Stimulated activated naive CD8-positive, alpha-beta T cell treated with anti-CD3 and anti-CD28 coated beads, Interleukin-15, Interleukin-2, amounts not matched to agents 100 ng/mL and 50 ng/mL, for 24 hours (primary cell): ENCODE measurements around the gene SOD2.
"Not testable (repeated sequence)": the region's sequence is repeated elsewhere in the genome, so short reads cannot be mapped to it uniquely, and the experiment has no call there.

Source experiments
- H3K27ac Mint-ChIP-seq: one replicate; pipeline ENCODE4 v1.8.0; 2021; ENCODE audit warnings: mild to moderate bottlenecking, mixed read lengths
- H3K27me3 Mint-ChIP-seq: one replicate; pipeline ENCODE4 v1.8.0; 2021; ENCODE audit warnings: mixed read lengths
- H3K36me3 Mint-ChIP-seq: one replicate; pipeline ENCODE4 v1.8.0; 2021; ENCODE audit warnings: low read depth, mixed read lengths
- H3K4me1 Mint-ChIP-seq: one replicate; pipeline ENCODE4 v1.8.0; 2021; ENCODE audit warnings: low read depth, mixed read lengths
- H3K4me3 Mint-ChIP-seq: one replicate; pipeline ENCODE4 v1.8.0; 2021; ENCODE audit warnings: mild to moderate bottlenecking, mixed read lengths
- H3K9me3 Mint-ChIP-seq: one replicate; pipeline ENCODE4 v1.8.0; 2021; ENCODE audit warnings: mixed read lengths

Gene SOD2

DNA sequence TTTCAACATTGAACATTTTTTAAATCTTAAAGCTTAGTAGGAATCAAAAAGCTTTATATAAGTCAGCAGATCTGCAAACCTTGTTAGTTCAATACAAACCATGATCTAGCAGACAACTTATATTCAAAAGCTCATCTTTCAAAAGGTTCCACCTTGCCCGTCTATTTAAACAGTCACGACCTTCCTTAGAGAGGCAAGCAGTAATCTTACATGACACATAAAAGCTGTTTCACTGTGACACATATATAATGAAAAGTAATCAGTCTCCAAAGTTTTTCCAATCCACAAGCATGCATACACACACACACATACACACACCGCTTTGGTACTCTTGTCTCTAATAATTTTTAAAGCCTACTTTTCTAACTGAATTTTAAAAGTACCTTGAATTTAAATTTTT lies 12.9 kb downstream of the SOD2 start:
- H3K27ac Mint-ChIP-seq, result peak overlapping the region; percentile 84
- no peaks in the 10 kb centered on the region for H3K9me3 Mint-ChIP-seq
- H3K4me1 Mint-ChIP-seq, result peaks cover 34% of the 10 kb centered on the region
- peaks cover 58% of the 10 kb centered on the region for H3K36me3 Mint-ChIP-seq
- no peaks in the 10 kb centered on the region for H3K27me3 Mint-ChIP-seq
- peak overlapping the region; percentile 12 for H3K4me3 Mint-ChIP-seq

DNA sequence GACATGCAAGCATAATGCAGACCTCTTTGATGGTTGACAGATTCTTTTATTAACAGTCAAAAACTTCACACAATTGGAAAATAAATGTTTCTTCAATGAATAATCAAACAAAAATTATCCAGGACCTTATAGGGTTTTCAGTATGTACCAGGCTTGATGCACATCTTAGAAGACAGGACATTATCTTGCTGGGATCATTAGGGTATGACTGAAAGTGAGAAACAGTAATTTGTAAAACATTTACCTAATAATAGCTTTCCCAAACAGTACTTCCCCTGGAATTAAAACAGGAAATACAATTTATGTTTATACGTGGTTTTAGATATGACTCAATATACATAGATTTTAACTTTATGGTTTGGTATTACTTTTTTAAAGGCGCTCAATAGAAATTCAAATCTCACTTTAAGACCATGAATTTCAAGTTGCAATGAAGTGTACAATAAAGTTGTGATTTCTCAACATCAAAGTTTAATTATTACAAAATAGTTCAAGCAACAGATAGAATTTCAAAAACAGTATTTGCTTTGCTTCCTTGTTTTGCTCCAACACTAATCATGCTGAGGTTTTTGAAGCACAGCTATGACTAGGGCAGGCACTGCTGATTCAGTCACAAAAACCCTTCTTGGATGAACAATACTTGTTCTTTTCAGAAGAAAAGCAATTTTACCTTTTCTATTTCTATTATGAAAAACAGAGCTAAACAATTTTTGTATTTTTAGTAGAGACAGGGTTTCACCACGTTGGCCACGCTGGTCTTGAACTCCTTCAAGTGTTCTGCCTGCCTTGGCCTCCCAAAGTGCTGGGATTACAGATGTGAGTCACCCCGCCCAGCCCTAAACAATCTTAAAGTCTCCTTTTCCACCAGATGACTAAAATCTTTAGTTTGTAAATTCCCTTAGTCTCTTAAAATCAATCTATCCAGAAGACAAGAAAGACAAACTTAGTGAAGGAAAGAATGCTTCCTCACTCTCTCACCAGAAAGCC lies 13.7 kb downstream of the SOD2 start:
- no peaks in the 10 kb centered on the region for H3K9me3 Mint-ChIP-seq
- no peaks in the 10 kb centered on the region for H3K27me3 Mint-ChIP-seq
- peak overlapping the region; percentile 12 for H3K4me3 Mint-ChIP-seq
- peak overlapping the region; percentile 84 for H3K27ac Mint-ChIP-seq
- peaks cover 59% of the 10 kb centered on the region for H3K36me3 Mint-ChIP-seq
- H3K4me1 Mint-ChIP-seq, result peaks cover 34% of the 10 kb centered on the region

DNA sequence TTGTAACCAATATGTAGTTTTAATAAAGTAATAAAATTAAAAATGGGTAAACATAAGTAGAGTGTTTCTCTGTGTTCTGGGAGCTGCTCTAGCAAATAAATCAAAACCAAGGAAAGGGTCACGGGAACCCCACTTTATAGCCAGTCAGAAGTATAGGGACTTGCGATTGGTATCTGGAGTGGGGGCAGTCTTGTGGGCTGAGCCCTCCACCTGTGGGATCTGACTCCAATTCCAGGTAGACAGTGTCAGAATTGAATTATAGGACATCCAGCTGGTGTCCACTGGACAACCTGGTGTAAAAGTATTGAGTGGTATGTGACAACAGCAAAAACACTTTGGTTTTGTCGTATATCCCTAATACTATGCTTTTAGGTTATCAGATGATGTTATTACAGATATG lies 14.5 kb downstream of the SOD2 start:
- Mint-ChIP-seq H3K27me3 (no peaks in the 10 kb centered on the region), H3K4me3 (no peak overlapping the region), H3K27ac (no peak overlapping the region), H3K4me1 (peaks cover 34% of the 10 kb centered on the region), H3K36me3 (peaks cover 54% of the 10 kb centered on the region), H3K9me3 (no peaks in the 10 kb centered on the region)

DNA sequence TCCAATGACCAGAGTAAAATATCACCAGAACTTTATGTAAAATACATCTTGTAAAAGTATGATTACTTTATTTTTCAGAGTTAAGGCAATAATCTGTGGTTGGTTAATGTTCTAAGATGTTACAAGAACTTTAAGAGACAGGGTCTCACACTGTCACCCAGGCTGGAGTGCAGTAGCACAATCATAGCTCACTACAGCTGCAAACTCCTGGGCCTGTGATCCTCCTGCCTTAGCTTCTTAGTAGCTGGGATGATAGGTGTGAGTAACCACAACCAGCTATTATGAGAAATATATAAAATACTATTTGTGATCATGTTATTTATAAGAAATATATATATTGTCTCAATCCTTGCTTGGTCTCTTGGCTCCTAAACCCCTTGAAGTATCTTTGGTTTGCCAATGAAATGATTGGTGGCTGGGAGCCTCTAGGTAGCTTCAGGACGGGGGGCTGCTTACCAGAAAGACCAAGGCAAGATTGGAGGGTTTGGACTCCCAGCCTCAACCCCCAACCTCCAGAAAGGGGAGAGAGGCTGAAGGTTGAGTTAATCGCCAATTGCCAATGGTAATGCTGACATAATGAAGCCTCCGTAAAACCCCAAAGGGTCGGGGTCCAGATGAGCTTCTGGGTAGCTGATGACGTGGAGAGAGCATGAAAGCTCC lies 15.4 kb downstream of the SOD2 start:
- H3K27me3 Mint-ChIP-seq, result no peaks in the 10 kb centered on the region
- no peak overlapping the region for H3K27ac Mint-ChIP-seq
- no peak overlapping the region for H3K4me3 Mint-ChIP-seq
- H3K36me3 Mint-ChIP-seq, result peaks cover 56% of the 10 kb centered on the region
- no peaks in the 10 kb centered on the region for H3K9me3 Mint-ChIP-seq
- H3K4me1 Mint-ChIP-seq, result peaks cover 34% of the 10 kb centered on the region

DNA sequence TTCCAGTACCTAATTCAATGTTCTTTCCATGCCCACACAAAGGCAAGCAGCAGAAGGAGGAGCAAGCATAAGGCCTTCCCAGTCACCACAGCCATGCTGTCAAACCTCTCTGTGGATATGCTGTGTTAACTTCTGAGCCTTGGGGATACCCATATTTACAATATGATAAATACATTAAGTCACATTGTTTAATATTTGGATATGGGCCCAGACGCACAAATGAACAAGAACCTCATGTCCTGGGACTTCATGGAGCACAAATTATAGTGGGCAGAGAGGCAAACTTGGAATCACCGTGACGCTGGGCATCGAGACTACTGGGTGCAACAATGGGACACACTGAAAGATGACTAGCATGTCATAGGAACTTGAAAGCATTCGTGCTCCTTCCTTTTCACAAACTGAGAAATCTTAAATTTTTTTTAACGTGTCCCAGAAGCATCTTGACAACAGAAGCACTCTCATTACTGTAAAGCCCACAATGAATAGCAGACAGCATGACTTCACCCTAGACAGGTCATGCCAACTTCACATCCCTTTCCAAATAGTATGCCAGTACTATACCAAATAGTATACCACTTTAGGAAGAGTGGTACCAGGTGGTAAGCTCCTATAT lies 16.0 kb downstream of the SOD2 start:
- Mint-ChIP-seq H3K36me3 (peaks cover 54% of the 10 kb centered on the region), H3K4me1 (peaks cover 30% of the 10 kb centered on the region), H3K4me3 (no peak overlapping the region), H3K27me3 (no peaks in the 10 kb centered on the region), H3K9me3 (no peaks in the 10 kb centered on the region), H3K27ac (no peak overlapping the region)

DNA sequence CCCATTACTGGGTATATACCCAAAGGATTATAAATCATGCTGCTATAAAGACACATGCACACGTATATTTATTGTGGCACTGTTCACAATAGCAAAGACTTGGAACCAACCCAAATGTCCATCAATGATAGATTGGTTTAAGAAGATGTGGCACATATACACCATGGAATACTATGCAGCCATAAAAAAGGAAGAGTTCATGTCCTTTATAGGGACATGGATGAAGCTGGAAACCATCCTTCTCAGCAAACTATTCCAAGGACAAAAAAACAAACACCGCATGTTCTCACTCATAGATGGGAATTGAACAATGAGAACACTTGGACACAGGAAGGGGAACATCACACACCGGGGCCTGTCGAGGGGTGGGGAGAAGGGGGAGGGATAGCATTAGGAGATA lies 16.8 kb downstream of the SOD2 start:
- H3K27ac Mint-ChIP-seq, H3K4me3 Mint-ChIP-seq, H3K9me3 Mint-ChIP-seq: not testable (repeated sequence)

DNA sequence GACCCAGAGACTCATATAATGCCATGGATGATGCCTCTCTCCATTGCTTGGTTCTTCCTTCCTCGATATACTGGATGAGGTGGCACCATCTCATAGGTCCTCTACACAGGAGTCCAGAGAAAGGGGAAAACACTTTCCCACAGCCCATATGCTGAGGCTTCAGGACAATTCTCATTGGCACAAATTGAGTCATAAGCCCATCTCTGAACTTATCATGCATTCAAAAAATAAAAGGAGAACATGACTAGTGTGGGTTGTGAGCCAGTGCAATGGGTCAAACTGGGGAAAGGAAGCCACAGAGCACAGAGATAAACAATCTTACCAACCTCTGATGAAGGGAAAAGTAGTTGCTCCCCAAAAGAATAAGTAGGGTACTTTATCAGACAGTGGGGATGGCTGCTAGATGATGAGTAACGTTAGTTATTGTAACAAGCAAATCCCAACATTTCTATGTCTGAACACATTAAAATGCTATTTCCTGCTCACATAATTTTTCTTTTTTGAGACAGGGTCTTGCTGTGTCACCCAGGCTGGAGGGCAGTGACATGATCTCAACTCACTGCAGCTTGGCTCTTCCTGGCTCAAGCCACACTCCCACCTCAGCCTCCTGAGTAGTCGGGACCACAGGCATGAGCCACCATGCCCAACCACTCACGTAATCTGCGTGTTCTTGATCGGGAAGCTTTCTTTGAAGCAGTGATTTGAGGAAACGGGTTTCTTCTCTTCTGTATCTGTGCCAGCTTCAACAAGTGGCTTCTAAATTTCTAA lies 27.0 kb downstream of the SOD2 start:
- Mint-ChIP-seq H3K27ac (no peak overlapping the region), H3K9me3 (peaks cover 6% of the 10 kb centered on the region), H3K27me3 (no peaks in the 10 kb centered on the region), H3K36me3 (peaks cover 38% of the 10 kb centered on the region), H3K4me3 (no peak overlapping the region), H3K4me1 (no peaks in the 10 kb centered on the region)

More for the DNA sequence above, 16.8 kb downstream of the SOD2 start:
- H3K27me3 Mint-ChIP-seq, result not testable (repeated sequence)
- Mint-ChIP-seq H3K4me1 (peaks cover 25% of the 10 kb centered on the region), H3K36me3 (peaks cover 53% of the 10 kb centered on the region)

DNA sequence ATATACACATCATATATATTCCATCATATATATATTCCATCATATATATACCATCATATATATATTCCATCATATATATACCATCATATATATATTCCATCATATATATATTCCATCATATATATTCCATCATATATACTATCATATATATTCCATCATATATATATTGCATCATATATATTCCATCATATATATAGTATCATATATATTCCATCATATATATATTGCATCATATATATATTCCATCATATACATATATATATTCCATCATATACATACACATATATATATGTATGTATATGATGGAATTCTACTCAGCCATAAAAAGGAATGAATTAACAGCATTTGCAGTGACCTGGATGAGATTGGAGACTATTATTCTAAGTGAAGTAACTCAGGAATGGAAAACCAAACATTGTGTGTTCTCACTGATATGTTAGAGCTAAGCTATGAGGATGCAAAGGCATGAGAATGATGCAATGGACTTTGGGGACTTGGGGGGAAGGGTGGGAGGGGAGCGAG lies 29.6 kb downstream of the SOD2 start:
- not testable (repeated sequence) for H3K27me3 Mint-ChIP-seq, H3K4me1 Mint-ChIP-seq, H3K4me3 Mint-ChIP-seq, H3K9me3 Mint-ChIP-seq, H3K27ac Mint-ChIP-seq
- peaks cover 33% of the 10 kb centered on the region for H3K36me3 Mint-ChIP-seq

DNA sequence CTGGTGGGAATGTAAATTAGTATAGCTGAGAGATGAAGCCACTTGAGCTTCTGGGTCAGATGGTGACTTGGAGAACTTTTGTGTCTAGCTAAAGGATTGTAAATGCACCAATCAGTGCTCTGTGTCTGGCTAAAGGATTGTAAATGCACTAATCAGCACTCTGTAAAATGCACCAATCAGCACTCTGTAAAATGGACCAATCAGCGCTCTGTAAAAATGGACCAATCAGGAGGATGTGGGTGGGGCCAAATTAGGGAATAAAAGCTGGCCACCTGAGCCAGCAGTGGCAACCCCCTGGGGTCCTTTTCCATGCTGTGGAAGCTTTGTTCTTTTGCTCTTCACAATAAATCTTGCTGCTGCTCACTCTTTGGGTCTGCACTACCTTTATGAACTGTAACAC lies 31.1 kb downstream of the SOD2 start:
- H3K4me3 Mint-ChIP-seq, H3K9me3 Mint-ChIP-seq, H3K27ac Mint-ChIP-seq, H3K27me3 Mint-ChIP-seq, H3K4me1 Mint-ChIP-seq: not testable (repeated sequence)
- H3K36me3 Mint-ChIP-seq, result peaks cover 37% of the 10 kb centered on the region

DNA sequence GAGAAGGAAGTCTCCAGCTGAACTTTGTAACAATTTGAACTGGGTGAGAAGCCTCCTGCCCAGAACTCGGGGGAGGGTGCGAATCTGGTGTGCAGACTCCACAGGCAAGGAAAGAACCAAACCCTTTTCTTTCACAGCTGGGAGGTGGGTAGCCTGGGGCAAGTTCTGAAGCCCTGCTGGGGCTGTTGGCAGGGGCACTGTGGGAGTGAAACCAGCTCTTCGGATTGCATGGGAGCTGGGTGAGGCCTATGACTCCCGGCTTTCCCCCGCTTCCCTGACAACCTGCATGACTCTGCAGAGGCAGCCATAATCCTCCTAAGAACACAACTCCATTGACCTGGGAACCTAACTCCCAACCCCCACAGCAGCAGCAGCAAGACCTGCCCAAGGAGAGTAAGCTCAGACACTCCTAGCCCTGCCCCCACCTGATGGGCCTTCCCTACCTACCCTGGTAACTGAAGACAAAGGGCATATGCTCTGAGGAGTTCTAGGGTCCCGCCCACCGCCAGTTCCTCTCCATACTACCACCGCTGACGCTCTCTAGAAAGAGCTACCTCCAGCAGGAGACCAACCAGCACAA lies 37.5 kb downstream of the SOD2 start:
- Mint-ChIP-seq H3K4me3 (no peak overlapping the region), H3K27ac (no peak overlapping the region), H3K27me3 (no peaks in the 10 kb centered on the region), H3K4me1 (no peaks in the 10 kb centered on the region), H3K9me3 (no peaks in the 10 kb centered on the region), H3K36me3 (peaks cover 18% of the 10 kb centered on the region)

DNA sequence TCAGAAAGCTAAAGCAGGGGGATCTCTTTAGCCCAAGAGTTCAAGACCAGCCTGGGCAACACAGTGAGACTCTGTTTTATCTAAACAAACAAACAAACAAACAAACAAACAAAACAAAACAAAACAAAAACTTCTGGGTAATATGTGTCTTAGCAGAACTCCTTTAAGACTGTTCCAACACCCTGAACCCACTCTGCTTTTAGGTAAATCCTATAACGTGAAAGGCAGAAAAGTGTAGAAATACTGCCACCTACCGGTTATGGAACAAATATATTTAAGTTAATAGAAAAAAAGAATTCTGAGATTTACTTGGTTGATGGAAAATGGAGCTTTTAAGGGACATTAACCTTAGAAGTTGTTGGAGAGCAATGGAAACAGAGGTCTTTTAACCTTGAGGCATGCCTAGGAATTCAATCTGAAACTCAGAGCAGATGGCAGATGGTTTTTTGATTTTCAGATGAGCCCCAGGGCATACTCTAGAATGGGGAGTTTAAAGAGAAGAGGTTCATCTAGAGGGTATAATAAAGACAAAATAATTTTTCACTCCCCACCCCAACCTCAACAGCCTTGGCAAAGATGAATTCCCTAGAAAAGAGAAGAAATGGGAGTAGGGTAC lies 38.5 kb downstream of the SOD2 start:
- Mint-ChIP-seq H3K4me3 (no peak overlapping the region), H3K9me3 (no peaks in the 10 kb centered on the region), H3K27ac (no peak overlapping the region), H3K4me1 (no peaks in the 10 kb centered on the region), H3K36me3 (peaks cover 12% of the 10 kb centered on the region), H3K27me3 (no peaks in the 10 kb centered on the region)

DNA sequence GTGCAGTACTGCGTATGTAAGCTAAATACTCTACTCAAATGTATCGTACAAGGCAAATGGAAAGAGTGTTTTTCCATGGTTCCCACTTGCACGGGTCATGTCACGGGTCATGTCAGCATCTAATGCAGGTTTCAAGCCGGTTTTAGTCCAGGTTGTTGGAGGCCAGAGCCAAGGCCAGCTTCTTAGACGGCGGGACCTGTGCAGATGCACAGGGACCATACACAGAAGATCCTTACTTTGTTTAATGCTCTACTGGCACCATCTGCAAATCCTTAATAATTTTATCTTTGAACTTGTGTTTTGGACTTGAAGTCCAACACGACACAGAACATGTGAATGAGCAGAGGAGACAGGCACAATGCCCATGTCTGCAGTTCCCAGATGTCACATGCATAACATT lies 42.7 kb downstream of the SOD2 start:
- no peak overlapping the region for H3K27ac Mint-ChIP-seq
- H3K27me3 Mint-ChIP-seq, result no peaks in the 10 kb centered on the region
- no peaks in the 10 kb centered on the region for H3K36me3 Mint-ChIP-seq
- no peaks in the 10 kb centered on the region for H3K9me3 Mint-ChIP-seq
- peaks cover 17% of the 10 kb centered on the region for H3K4me1 Mint-ChIP-seq
- H3K4me3 Mint-ChIP-seq, result no peak overlapping the region

DNA sequence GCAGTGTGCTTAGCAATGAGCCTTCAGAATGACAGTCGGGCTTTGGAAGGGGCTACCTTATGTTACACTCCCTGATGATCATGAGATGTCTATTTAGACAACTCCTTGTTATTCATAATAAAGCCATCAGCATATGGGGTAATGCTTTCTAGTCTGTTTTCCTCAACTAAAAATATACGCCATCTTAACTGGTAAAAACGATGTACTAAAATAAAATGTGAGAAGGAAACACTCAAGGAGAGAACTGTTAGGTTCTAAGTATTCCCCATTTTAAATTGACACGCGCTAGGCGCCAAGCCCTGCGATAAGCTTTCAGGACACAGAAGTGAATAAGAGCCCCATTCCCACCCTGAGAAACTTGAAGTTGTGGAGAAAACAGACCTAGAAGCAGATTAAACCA lies 43.6 kb downstream of the SOD2 start:
- peaks cover 21% of the 10 kb centered on the region for H3K4me1 Mint-ChIP-seq
- no peaks in the 10 kb centered on the region for H3K9me3 Mint-ChIP-seq
- no peaks in the 10 kb centered on the region for H3K36me3 Mint-ChIP-seq
- no peak overlapping the region for H3K4me3 Mint-ChIP-seq
- no peak overlapping the region for H3K27ac Mint-ChIP-seq
- no peaks in the 10 kb centered on the region for H3K27me3 Mint-ChIP-seq

DNA sequence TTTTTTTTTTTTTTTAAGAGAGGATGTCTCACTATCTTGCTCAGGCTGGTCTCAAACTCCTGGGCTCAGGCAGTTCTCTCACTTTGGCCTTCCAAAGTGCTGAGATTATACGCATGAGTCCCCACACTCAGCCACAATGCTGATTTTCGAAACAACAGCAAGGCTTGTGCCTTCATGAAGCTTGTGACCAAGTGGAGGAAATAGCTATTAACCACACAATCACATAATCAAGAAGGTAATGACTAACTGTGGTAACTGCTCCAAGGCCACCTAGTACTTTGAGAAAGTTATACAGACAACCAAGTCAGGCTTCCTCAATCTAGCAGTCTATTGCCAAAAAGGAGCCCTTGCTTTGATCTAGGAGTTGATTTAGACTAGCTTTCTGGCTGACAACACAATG lies 46.3 kb downstream of the SOD2 start:
- no peak overlapping the region for H3K27ac Mint-ChIP-seq
- peaks cover 10% of the 10 kb centered on the region for H3K36me3 Mint-ChIP-seq
- H3K4me1 Mint-ChIP-seq, result peaks cover 21% of the 10 kb centered on the region
- no peaks in the 10 kb centered on the region for H3K9me3 Mint-ChIP-seq
- no peaks in the 10 kb centered on the region for H3K27me3 Mint-ChIP-seq
- H3K4me3 Mint-ChIP-seq, result no peak overlapping the region
